Activated CD4-positive, alpha-beta T cell treated with anti-CD3 and anti-CD28 coated beads, Interleukin-2, amount 10 ng/mL, durations not matched to agents 24 days and 14 days (primary cell): ENCODE results near the gene NRIP3. TPM values are rescaled to one million over a fixed set of nuclear protein-coding genes. Genes with fewer than 3 reads are reported as not detected.
"Not testable (repeated sequence)": the region's sequence is repeated elsewhere in the genome, so short reads cannot be mapped to it uniquely, and the experiment has no call there.

Experiments
- DNase-seq: peaks from one replicate; pipeline ENCODE4 v3.0.0; 2022
- H3K27ac Mint-ChIP-seq: one replicate; pipeline ENCODE4 v1.8.0; 2022; ENCODE audit warnings: mild to moderate bottlenecking, mixed read lengths
- H3K27me3 Mint-ChIP-seq: one replicate; pipeline ENCODE4 v1.8.0; 2022; ENCODE audit warnings: mixed read lengths
- H3K36me3 Mint-ChIP-seq: one replicate; pipeline ENCODE4 v1.8.0; 2022; ENCODE audit warnings: low read depth, mild to moderate bottlenecking, mixed read lengths
- H3K4me1 Mint-ChIP-seq: one replicate; pipeline ENCODE4 v1.8.0; 2021; ENCODE audit warnings: mixed read lengths
- H3K4me3 Mint-ChIP-seq: one replicate; pipeline ENCODE4 v1.8.0; 2022; ENCODE audit warnings: mild to moderate bottlenecking, moderate library complexity, mixed read lengths
- H3K9me3 Mint-ChIP-seq: one replicate; pipeline ENCODE4 v1.8.0; 2021; ENCODE audit warnings: mixed read lengths
- intact Hi-C: fragments of 100-400 bp; cut with micrococcal nuclease; formaldehyde crosslinking; loops from one replicate; pipeline ENCODE4 v1.15.1; 2023
- total RNA-seq: library from RNA; stranded (reverse); gene quantifications from 2 replicates; pipeline ENCODE4 v1.2.3, GENCODE V29; 2022

The NRIP3 gene
- total RNA-seq, 1 donor from 2014 or later: 4.8 TPM

GRCh38 chr11:8947230-8947943 lies 56.4 kb downstream of the NRIP3 start:
- intact Hi-C loops: no loop called here
- no peak for DNase-seq
- H3K36me3 Mint-ChIP-seq: peaks cover 28% of the 10 kb centered on the region
- H3K27me3 Mint-ChIP-seq: peaks cover 7% of the 10 kb centered on the region
- no peaks in the 10 kb centered on the region for H3K9me3 Mint-ChIP-seq
- no peak overlapping the region for H3K4me3 Mint-ChIP-seq
- no peak overlapping the region for H3K27ac Mint-ChIP-seq
- no peaks in the 10 kb centered on the region for H3K4me1 Mint-ChIP-seq

DNA sequence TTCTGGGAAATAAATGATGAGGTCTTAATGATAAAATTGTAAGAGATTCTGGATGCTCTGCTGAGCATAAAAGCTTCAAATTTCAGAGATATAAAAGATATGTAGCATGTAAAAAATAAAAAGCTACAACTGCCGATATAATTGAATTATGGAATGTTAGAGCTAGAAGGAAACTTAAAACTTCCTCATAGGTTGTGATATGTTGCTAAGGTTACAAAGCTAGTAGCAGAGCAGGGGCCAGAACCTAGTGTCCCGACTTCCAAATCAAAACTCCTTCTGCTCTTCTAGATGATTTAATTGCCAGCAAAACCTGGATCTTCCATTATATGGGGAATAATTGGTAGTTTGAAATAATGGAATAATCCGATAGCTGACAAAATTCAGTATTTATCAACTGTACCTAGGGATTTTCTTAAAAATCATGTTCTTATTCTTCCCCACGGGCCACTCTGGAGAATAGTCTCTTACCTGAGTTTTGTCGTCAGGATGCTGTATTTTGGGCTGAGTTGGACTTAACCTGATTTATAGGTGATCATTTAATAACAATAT lies 61.2 kb downstream of the NRIP3 start, which contains the start of gene ASCL3:
Gene ASCL3 (minus strand): TSS at position 499 of the 549 bp plus-strand sequence. CDS start 4,855 bp downstream, outside the sequence.
- H3K4me1 Mint-ChIP-seq: no peaks in the 10 kb centered on the region
- no peak within 1 kb of the TSS for H3K27ac Mint-ChIP-seq
- DNase-seq: no peak
- peaks cover 24% of the 10 kb centered on the region for H3K27me3 Mint-ChIP-seq
- peaks cover 7% of the 10 kb centered on the region for H3K36me3 Mint-ChIP-seq
- H3K9me3 Mint-ChIP-seq: no peaks in the 10 kb centered on the region
- no peak within 1 kb of the TSS for H3K4me3 Mint-ChIP-seq
- intact Hi-C loops: no loop called here

DNA sequence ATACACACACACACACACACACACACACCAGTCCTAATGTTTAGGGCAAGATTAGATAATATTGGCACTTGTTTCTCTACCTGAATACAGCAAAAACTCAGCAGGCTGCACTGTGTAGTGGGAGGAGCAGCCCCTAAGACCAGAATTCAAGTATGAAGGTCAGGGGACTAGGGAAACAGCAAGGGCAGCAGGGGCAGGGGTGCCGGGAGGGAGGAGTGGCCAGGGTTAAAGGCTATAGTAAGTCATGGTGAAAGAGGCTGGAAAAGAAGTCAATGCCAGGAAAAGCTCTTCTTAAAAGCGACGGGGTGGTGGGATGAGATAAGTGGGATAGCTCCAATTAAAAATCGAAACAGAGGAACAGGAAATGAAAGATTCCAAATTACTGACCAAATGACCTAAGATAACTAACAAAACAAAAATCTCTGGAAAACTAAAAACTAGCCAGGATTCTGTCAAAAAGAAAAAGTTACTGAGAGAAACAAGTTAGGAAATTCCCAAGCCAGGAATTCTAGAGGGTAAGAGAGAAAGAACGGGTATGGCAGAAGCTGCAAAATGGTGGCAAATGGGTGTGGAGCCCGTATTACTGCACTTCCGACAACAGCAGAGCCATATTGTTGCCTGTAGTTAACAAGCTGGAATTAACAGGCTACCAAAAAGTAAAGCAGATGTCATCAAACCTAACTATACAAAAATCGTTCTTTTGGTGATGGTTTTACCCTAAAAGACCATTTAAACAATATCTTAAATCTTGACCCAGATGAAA lies 62.3 kb downstream of the NRIP3 start:
- peaks cover 24% of the 10 kb centered on the region for H3K27me3 Mint-ChIP-seq
- no peak overlapping the region for H3K4me3 Mint-ChIP-seq
- H3K36me3 Mint-ChIP-seq: no peaks in the 10 kb centered on the region
- H3K9me3 Mint-ChIP-seq: no peaks in the 10 kb centered on the region
- DNase-seq: no peak
- H3K27ac Mint-ChIP-seq: no peak overlapping the region
- intact Hi-C loops: no loop called here
- peaks cover 3% of the 10 kb centered on the region for H3K4me1 Mint-ChIP-seq

DNA sequence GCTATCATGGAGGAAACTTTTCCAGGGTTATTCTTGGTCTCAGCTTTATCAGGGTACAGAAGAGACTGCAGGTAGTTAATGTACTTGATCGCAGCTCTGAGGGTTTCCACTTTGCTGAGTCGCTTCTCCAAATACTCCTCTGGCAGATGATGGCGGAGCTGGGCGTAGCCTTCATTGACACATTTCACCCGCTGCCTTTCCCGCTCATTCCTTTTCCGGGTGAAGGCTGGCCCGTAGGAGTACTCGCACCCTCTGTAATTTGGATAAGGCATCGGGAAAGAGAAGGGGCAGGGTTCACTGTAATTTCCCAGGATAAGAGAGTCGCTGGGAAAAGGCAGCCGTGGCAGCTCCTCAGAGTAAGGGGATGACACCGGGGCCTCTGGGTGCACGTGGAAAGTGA lies 66.1 kb downstream of the NRIP3 start:
- peaks cover 18% of the 10 kb centered on the region for H3K27me3 Mint-ChIP-seq
- intact Hi-C loops: no loop called here
- peaks cover 9% of the 10 kb centered on the region for H3K4me1 Mint-ChIP-seq
- H3K36me3 Mint-ChIP-seq: no peaks in the 10 kb centered on the region
- no peak overlapping the region for H3K4me3 Mint-ChIP-seq
- DNase-seq: no peak
- H3K27ac Mint-ChIP-seq: no peak overlapping the region
- no peaks in the 10 kb centered on the region for H3K9me3 Mint-ChIP-seq

DNA sequence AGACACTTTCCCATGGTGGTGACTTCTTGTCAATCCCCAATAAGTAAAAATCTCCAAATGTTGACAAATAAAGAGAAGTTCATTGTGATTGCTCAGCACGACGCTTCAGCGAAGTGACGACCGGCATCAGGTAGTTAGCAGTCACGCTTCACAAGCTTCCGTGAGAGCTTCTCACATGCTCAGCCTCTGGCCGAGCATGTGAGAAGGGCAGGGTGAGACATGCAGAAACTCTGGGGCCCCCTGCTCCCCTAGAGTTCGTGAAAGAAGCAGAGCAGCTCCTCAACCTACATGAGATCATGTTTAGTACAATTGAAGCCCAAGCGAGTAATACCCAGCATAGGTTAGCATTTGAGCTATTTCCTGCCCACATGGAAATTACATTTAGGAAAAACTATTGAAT lies 66.6 kb downstream of the NRIP3 start:
- no peak for DNase-seq

DNA sequence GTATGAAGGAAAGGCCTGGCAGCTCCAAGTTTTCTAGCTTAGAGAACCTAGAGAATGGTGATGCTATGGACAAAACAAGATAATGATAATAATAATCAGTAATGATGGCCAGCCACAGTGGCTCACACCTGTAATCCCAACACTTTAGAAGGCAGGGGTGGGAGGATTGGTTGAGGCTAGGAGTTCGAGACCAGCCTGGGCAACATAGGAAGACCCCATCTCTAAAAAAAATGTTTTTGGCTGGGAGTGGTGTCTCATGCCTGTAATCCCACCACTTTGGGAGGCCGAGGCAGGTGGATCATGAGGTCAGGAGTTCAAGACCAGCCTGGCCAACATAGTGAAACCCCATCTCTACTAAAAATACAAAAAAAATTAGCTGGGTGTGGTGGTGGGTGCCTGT lies 68.0 kb downstream of the NRIP3 start:
- DNase-seq, H3K27ac Mint-ChIP-seq, H3K27me3 Mint-ChIP-seq, H3K36me3 Mint-ChIP-seq, intact Hi-C loops, H3K4me1 Mint-ChIP-seq, H3K4me3 Mint-ChIP-seq, H3K9me3 Mint-ChIP-seq: not testable (repeated sequence)

More for the DNA sequence above, 66.6 kb downstream of the NRIP3 start:
- no peaks in the 10 kb centered on the region for H3K9me3 Mint-ChIP-seq
- peaks cover 15% of the 10 kb centered on the region for H3K27me3 Mint-ChIP-seq
- intact Hi-C loops: no loop called here
- peaks cover 9% of the 10 kb centered on the region for H3K4me1 Mint-ChIP-seq
- H3K36me3 Mint-ChIP-seq: no peaks in the 10 kb centered on the region
- no peak overlapping the region for H3K4me3 Mint-ChIP-seq
- no peak overlapping the region for H3K27ac Mint-ChIP-seq

GRCh38 chr11:8934742-8935488 lies 68.9 kb downstream of the NRIP3 start:
- Mint-ChIP-seq H3K9me3 (no peaks in the 10 kb centered on the region), H3K27me3 (no peaks in the 10 kb centered on the region), H3K4me1 (peaks cover 9% of the 10 kb centered on the region), H3K4me3 (no peak overlapping the region), H3K36me3 (no peaks in the 10 kb centered on the region), H3K27ac (no peak overlapping the region)
- no peak for DNase-seq
- intact Hi-C loops: no loop called here

DNA sequence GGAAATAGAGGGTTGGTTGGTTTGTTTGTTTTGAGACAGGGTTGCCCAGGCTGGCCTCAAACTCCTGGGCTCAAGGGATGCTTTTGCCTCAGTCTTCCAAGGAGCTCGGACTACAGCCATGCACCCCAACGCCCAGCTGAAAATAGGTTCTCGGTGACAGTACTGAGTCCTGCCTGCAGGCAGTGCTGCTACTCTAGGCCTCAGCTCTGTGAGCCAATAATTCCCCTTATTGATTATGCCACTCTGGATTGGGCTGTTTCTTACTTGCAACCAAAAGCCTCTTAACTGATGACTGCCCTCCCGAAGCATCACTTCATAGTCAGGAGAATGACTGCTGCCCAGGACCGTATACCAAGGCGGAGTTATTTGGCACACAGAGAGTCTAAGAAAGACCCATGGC lies 69.9 kb downstream of the NRIP3 start:
- no peaks in the 10 kb centered on the region for H3K27me3 Mint-ChIP-seq
- no peaks in the 10 kb centered on the region for H3K9me3 Mint-ChIP-seq
- H3K27ac Mint-ChIP-seq: no peak overlapping the region
- intact Hi-C loops: no loop called here
- DNase-seq: no peak
- H3K4me3 Mint-ChIP-seq: no peak overlapping the region
- H3K36me3 Mint-ChIP-seq: no peaks in the 10 kb centered on the region
- peaks cover 9% of the 10 kb centered on the region for H3K4me1 Mint-ChIP-seq

DNA sequence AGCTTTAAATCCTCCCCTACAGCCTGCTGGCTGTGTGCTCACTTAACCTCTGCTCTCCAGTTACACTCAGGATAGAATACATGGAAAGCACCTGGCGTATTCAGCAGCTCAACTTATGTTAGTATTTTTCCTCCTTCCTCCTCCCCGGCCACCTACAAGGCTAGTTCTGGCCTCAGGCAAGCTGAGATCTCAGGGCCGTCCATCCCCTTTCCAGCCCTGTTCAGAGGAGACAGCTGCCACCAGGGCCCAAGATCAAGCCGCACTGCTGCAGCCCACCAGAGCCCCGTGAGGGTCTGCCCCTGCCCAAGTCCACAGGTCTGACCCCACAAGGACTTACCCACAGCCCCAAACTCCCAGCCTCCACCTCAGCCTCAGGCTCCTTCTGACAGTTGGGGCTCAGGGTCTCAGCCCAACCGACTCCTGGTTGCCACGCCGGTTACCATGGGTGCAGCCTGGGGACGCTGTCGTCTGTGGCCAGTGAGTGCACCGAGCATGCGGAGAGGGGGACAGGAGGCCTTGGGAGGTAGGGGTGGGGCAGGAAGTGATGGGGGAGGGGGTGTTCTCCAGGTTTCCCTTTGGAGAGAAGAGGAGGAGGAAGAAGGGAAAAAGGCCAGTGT lies 71.1 kb downstream of the NRIP3 start, which contains the start of gene C11orf16:
Gene C11orf16 (minus strand): TSS at position 384 of the 617 bp plus-strand sequence. CDS start 639 bp downstream, outside the sequence.
- Mint-ChIP-seq H3K4me3 (no peak within 1 kb of the TSS), H3K27ac (no peak within 1 kb of the TSS), H3K27me3 (no peaks in the 10 kb centered on the region), H3K9me3 (no peaks in the 10 kb centered on the region), H3K4me1 (peaks cover 9% of the 10 kb centered on the region), H3K36me3 (no peaks in the 10 kb centered on the region)
- no peak for DNase-seq
- intact Hi-C loops: no loop called here

Other genes with a start within 250 kb of the NRIP3 start
- gene AKIP1, start 92.8 kb downstream of the NRIP3 start, total RNA-seq: 25.1 and 31.7 TPM in 2 replicates
- gene C11orf16, start 71.1 kb downstream of the NRIP3 start, total RNA-seq: not detected in 2 replicates
- gene ASCL3, start 61.0 kb downstream of the NRIP3 start, total RNA-seq: not detected in 2 replicates
- gene TMEM9B, start 39.6 kb downstream of the NRIP3 start, total RNA-seq: 25.2 and 26.5 TPM in 2 replicates
- gene SCUBE2, start 87.6 kb upstream of the NRIP3 start, total RNA-seq: 0.19 TPM in 1 of 2 replicates, not detected in the other